Hematopoietic multipotent progenitor cell treated with erythropoietin and hydrocortisone succinate and interleukin-3 and kit ligand, for 6 days (in vitro differentiated cells): Measurements from ENCODE around the gene EPHA8.

ENCODE experiments used
- DNase-seq: peaks from one replicate; pipeline ENCODE4 v3.0.0-alpha.2; 2015

The EPHA8 gene

GRCh38 chr1:22651941-22652856, 88.9 kb downstream of the EPHA8 start:
- DNase-seq: no peak

GRCh38 chr1:22652881-22653316, 89.6 kb downstream of the EPHA8 start, which contains the start of gene C1QB:
C1QB (plus strand) TSS chr1:22653236; CDS start chr1:22659463, 6,227 bp downstream.
- no peak for DNase-seq
